ENCODE data around the gene BIVM. TPM values are rescaled to one million over a fixed set of nuclear protein-coding genes. Genes with fewer than 3 reads are reported as not detected.

BIVM gene
- total RNA-seq, 1 donor from 2014 or later, result 39.2 TPM

DNA sequence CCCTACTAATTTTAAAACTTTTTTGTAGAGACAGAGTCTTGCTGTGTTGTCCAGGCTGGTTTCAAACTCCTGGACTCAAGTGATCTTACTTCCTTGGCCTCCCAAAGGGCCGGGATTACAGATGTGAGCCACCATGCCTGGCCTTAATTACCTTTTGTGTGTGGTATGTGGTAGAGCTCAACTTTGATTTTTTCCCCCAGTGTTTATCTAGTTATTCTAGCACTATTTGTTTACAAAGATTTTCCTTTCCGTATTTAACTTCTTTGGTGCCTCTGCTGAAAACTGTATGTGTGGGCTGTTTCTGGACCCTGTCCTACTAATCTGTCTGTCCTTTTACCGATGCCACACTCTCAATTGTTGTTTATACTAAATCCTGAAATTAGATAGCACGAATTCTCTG lies 37.6 kb downstream of the BIVM start:
- Mint-ChIP-seq H3K27me3 (ENCODE audit: unreplicated experiment) (no peaks in the 10 kb centered on the region), H3K36me3 (ENCODE audit: unreplicated experiment) (no peaks in the 10 kb centered on the region), H3K9me3 (ENCODE audit: unreplicated experiment) (no peaks in the 10 kb centered on the region), H3K4me3 (ENCODE audit: unreplicated experiment) (no peak overlapping the region), H3K4me1 (ENCODE audit: low read depth, unreplicated experiment) (no peaks in the 10 kb centered on the region), H3K27ac (ENCODE audit: unreplicated experiment) (no peak overlapping the region)
- TF ChIP-seq, protein P1, sequence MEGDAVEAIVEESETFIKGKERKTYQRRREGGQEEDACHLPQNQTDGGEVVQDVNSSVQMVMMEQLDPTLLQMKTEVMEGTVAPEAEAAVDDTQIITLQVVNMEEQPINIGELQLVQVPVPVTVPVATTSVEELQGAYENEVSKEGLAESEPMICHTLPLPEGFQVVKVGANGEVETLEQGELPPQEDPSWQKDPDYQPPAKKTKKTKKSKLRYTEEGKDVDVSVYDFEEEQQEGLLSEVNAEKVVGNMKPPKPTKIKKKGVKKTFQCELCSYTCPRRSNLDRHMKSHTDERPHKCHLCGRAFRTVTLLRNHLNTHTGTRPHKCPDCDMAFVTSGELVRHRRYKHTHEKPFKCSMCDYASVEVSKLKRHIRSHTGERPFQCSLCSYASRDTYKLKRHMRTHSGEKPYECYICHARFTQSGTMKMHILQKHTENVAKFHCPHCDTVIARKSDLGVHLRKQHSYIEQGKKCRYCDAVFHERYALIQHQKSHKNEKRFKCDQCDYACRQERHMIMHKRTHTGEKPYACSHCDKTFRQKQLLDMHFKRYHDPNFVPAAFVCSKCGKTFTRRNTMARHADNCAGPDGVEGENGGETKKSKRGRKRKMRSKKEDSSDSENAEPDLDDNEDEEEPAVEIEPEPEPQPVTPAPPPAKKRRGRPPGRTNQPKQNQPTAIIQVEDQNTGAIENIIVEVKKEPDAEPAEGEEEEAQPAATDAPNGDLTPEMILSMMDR (IDR thresholded peaks at IDR 0.05; ENCODE audit: partially characterized antibody, unreplicated experiment), result no peak
- no peak for DNase-seq

DNA sequence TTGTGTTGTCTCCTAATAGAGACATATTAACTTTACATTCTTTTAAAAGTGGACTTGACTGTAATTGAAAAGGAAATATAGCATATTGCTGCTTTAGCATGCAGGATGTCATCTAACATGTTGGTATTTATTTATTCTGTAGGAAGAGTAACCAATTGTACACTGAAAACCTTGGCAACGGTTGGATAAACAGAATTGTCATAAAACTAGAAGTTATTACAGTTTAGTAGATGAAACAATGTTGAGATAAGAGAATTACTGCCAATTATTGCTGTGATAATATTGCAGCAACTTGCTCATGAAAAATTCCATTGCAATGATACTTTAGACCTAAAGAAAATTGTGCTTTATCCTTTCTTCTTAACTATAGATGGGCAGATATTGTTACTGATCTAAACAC lies 39.4 kb downstream of the BIVM start:
- H3K4me3 Mint-ChIP-seq (ENCODE audit: unreplicated experiment), result no peak overlapping the region
- H3K36me3 Mint-ChIP-seq (ENCODE audit: unreplicated experiment), result no peaks in the 10 kb centered on the region
- TF ChIP-seq, protein P1 (IDR thresholded peaks at IDR 0.05; ENCODE audit: partially characterized antibody, unreplicated experiment), result no peak
- H3K27me3 Mint-ChIP-seq (ENCODE audit: unreplicated experiment), result no peaks in the 10 kb centered on the region
- no peak overlapping the region for H3K27ac Mint-ChIP-seq (ENCODE audit: unreplicated experiment)
- DNase-seq, result no peak
- H3K4me1 Mint-ChIP-seq (ENCODE audit: low read depth, unreplicated experiment), result no peaks in the 10 kb centered on the region
- H3K9me3 Mint-ChIP-seq (ENCODE audit: unreplicated experiment), result no peaks in the 10 kb centered on the region

DNA sequence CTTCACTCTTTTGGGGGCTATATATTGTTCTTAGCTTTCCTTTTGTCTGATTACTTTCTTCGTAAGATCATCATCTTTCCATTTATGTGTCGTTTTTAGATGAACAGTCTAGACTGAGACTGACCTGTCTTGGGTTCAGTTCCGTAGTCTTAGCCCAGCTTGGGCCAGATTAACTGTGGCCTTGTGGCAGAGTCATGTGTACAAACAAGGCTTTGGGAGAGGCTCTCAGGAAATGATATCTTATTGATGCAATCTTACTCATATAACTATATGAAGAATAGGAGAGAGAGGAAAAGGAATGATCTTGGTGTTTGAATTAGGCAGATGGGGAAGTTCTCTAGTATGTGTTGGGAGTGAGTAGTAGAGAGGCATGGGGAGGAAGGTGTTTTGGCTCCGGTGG lies 40.1 kb downstream of the BIVM start:
- no peaks in the 10 kb centered on the region for H3K27me3 Mint-ChIP-seq (ENCODE audit: unreplicated experiment)
- TF ChIP-seq, protein P1 (IDR thresholded peaks at IDR 0.05; ENCODE audit: partially characterized antibody, unreplicated experiment), result no peak
- H3K9me3 Mint-ChIP-seq (ENCODE audit: unreplicated experiment), result no peaks in the 10 kb centered on the region
- no peak for DNase-seq
- H3K27ac Mint-ChIP-seq (ENCODE audit: unreplicated experiment), result no peak overlapping the region
- no peaks in the 10 kb centered on the region for H3K36me3 Mint-ChIP-seq (ENCODE audit: unreplicated experiment)
- H3K4me3 Mint-ChIP-seq (ENCODE audit: unreplicated experiment), result no peak overlapping the region
- no peaks in the 10 kb centered on the region for H3K4me1 Mint-ChIP-seq (ENCODE audit: low read depth, unreplicated experiment)

DNA sequence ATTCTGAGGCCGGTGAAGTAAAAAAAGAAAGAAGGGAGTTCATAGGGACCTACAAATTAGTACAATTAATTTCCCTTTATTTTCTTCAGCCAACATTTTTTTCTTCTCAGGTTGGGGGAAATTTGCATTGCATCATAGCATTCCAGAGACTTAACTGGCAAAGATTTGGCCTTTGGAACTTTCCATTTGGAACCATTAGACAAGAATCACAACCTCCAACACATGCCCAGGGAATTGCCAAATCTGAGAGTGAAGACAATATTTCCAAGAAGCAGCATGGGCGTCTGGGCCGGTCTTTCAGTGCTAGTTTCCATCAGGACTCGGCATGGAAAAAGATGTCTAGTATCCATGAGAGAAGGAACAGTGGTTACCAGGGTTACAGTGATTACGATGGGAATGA lies 40.5 kb downstream of the BIVM start:
- TF ChIP-seq, protein P1 (IDR thresholded peaks at IDR 0.05; ENCODE audit: partially characterized antibody, unreplicated experiment), result no peak
- Mint-ChIP-seq H3K27me3 (ENCODE audit: unreplicated experiment) (no peaks in the 10 kb centered on the region), H3K9me3 (ENCODE audit: unreplicated experiment) (no peaks in the 10 kb centered on the region), H3K27ac (ENCODE audit: unreplicated experiment) (no peak overlapping the region), H3K36me3 (ENCODE audit: unreplicated experiment) (no peaks in the 10 kb centered on the region), H3K4me3 (ENCODE audit: unreplicated experiment) (no peak overlapping the region), H3K4me1 (ENCODE audit: low read depth, unreplicated experiment) (no peaks in the 10 kb centered on the region)
- no peak for DNase-seq

- Mint-ChIP-seq H3K27me3 (ENCODE audit: unreplicated experiment) (peaks cover 7% of the 10 kb centered on the region), H3K36me3 (ENCODE audit: unreplicated experiment) (no peaks in the 10 kb centered on the region), H3K4me3 (ENCODE audit: unreplicated experiment) (peak overlapping the region; percentile 96), H3K4me1 (ENCODE audit: low read depth, unreplicated experiment) (peaks cover 9% of the 10 kb centered on the region), H3K9me3 (ENCODE audit: unreplicated experiment) (peaks cover 15% of the 10 kb centered on the region), H3K27ac (ENCODE audit: unreplicated experiment) (peak overlapping the region; percentile 97)
- DNase-seq, result no peak
- TF ChIP-seq, protein P1 (IDR thresholded peaks at IDR 0.05; ENCODE audit: partially characterized antibody, unreplicated experiment), result no peak
Measured at GRCh38 chr13:102845289-102845629, 46.3 kb downstream of the BIVM start.

Measured in glutamatergic neuron (in vitro differentiated cells).